CD14-positive monocyte (primary cell): Measurements from ENCODE around the gene PEX11G. TPM values are rescaled to one million over a fixed set of nuclear protein-coding genes. Genes with fewer than 3 reads are reported as not detected.

ENCODE experiments used
- DNase-seq, 3 donors: peaks; one replicate each; pipeline ENCODE4 v3.0.0-alpha.2; 2011 to 2022
- H2AFZ ChIP-seq: 2 replicates; pipeline ENCODE4 v1.6.0; 2012; ENCODE audit warnings: mild to moderate bottlenecking, low read depth, low read length, inconsistent platforms; ENCODE audit not compliant: insufficient read depth, poor library complexity, severe bottlenecking
- H3K27ac ChIP-seq, 2 donors: 1 replicate in 1 of 2; 2 replicates in 1 of 2; pipeline ENCODE4 v1.5.1; 2012 to 2013; ENCODE audit warnings: low read length in 2 of 2, control low read depth in 1 of 2, inconsistent platforms in 1 of 2, low read depth in 1 of 2, mild to moderate bottlenecking in 1 of 2
- H3K27me3 ChIP-seq, 2 donors: one replicate each; pipeline versions ENCODE4 v1.6.0 to v1.6.1; 2011 to 2013; ENCODE audit warnings: low read length in 2 of 2; ENCODE audit not compliant: control insufficient read depth in 2 of 2, insufficient read depth in 2 of 2
- H3K36me3 ChIP-seq, 2 donors: replicated peaks in 1 of 2; 1 replicate in 1 of 2; 2 replicates in 1 of 2; pipeline versions ENCODE4 v1.5.1 to v1.6.1; 2012 to 2013; ENCODE audit warnings: low read length in 2 of 2, control low read depth in 1 of 2, inconsistent platforms in 1 of 2, mild to moderate bottlenecking in 1 of 2; ENCODE audit not compliant: insufficient read depth in 2 of 2, control insufficient read depth in 1 of 2
- H3K4me1 ChIP-seq, 2 donors: 1 replicate in 1 of 2; 2 replicates in 1 of 2; pipeline versions ENCODE4 v1.5.1 to v1.6.1; 2012 to 2013; ENCODE audit warnings: low read length in 2 of 2, control low read depth in 1 of 2, inconsistent platforms in 1 of 2, mild to moderate bottlenecking in 1 of 2, moderate library complexity in 1 of 2; ENCODE audit not compliant: insufficient read depth in 2 of 2, control insufficient read depth in 1 of 2
- H3K4me2 ChIP-seq: replicated peaks from 2 replicates; pipeline ENCODE3; 2012; ENCODE audit warnings: low read length, moderate library complexity, mild to moderate bottlenecking; ENCODE audit not compliant: poor library complexity, severe bottlenecking; ENCODE audit errors: extremely low read depth
- H3K4me3 ChIP-seq, 3 experiments: fragments of 200-600 bp in 1 of 3; sonication (generic) in 1 of 3; replicated peaks in 1 of 3; 1 replicate in 2 of 3; 2 replicates in 1 of 3; pipeline ENCODE4 v1.5.1; 2011 to 2013; ENCODE audit warnings: low read length in 3 of 3, mild to moderate bottlenecking in 3 of 3, control low read depth in 2 of 3, low read depth in 2 of 3, inconsistent platforms in 1 of 3, moderate library complexity in 1 of 3
- H3K79me2 ChIP-seq: 2 replicates; pipeline ENCODE4 v1.6.0; 2012; ENCODE audit warnings: mild to moderate bottlenecking, control low read depth, inconsistent platforms, low read length, moderate library complexity; ENCODE audit not compliant: insufficient read depth
- H3K9ac ChIP-seq: 2 replicates; pipeline ENCODE4 v1.6.0; 2017; ENCODE audit warnings: low read length, mild to moderate bottlenecking; ENCODE audit not compliant: insufficient read depth, poor library complexity, severe bottlenecking
- H3K9me3 ChIP-seq, 2 donors: replicated peaks in 1 of 2; 1 replicate in 1 of 2; 2 replicates in 1 of 2; pipeline versions ENCODE4 v1.5.1 to v1.6.1; 2012 to 2013; ENCODE audit warnings: low read length in 2 of 2, control low read depth in 1 of 2; ENCODE audit not compliant: control insufficient read depth in 1 of 2, insufficient read depth in 1 of 2
- H4K20me1 ChIP-seq: 2 replicates; pipeline ENCODE4 v1.6.0; 2012; ENCODE audit warnings: mild to moderate bottlenecking, low read length, control low read depth, moderate library complexity; ENCODE audit not compliant: insufficient read depth
- H3K27ac Mint-ChIP-seq, 7 donors: one replicate each; pipeline ENCODE4 v1.8.0; 2020; ENCODE audit warnings: mild to moderate bottlenecking in 7 of 7, mixed read lengths in 7 of 7, moderate library complexity in 6 of 7, inconsistent platforms in 2 of 7
- H3K27me3 Mint-ChIP-seq, 3 donors: one replicate each; pipeline ENCODE4 v1.8.0; 2021 to 2022; ENCODE audit warnings: low read depth in 3 of 3, mild to moderate bottlenecking in 3 of 3, mixed read lengths in 3 of 3, moderate library complexity in 3 of 3, inconsistent platforms in 1 of 3
- H3K36me3 Mint-ChIP-seq, 2 donors: one replicate each; pipeline ENCODE4 v1.8.0; 2020; ENCODE audit warnings: mixed read lengths in 2 of 2, inconsistent platforms in 1 of 2, mild to moderate bottlenecking in 1 of 2
- H3K4me1 Mint-ChIP-seq: one replicate; pipeline ENCODE4 v1.8.0; 2020; ENCODE audit warnings: mild to moderate bottlenecking, mixed read lengths
- H3K4me3 Mint-ChIP-seq, 2 donors: one replicate each; pipeline ENCODE4 v1.8.0; 2020; ENCODE audit warnings: mild to moderate bottlenecking in 2 of 2, mixed read lengths in 2 of 2, moderate library complexity in 1 of 2
- H3K9me3 Mint-ChIP-seq, 7 donors: one replicate each; pipeline ENCODE4 v1.8.0; 2020 to 2022; ENCODE audit warnings: mixed read lengths in 7 of 7, mild to moderate bottlenecking in 6 of 7, moderate library complexity in 6 of 7, inconsistent platforms in 2 of 7
- CTCF ChIP-seq: fragments of 200-600 bp; IDR thresholded peaks from one replicate; pipeline ENCODE4 v1.8.0; 2022; ENCODE audit warnings: antibody characterized with exemption, mild to moderate bottlenecking
- WGBS: methylation state at CpG from one replicate; pipeline ENCODE4 v1.1.5; 2013; ENCODE audit warnings: missing lambda C conversion rate; ENCODE audit not compliant: insufficient coverage; 5-methylcytosine and 5-hydroxymethylcytosine counted together
- intact Hi-C, 2 donors: fragments of 100-400 bp; cut with micrococcal nuclease; formaldehyde crosslinking; loops; one replicate each; pipeline versions ENCODE4 v1.15.0 to v1.15.1; 2023
- polyA plus RNA-seq, 3 donors: library from polyadenylated mRNA; depleted of rRNA in 1 of 3; unstranded in 2 of 3; stranded (reverse) in 1 of 3; fragments of 300-500 nt in 2 of 3; fragments of >200 nt in 1 of 3; fragmentation: Illumina TruSeq in 2 of 3; gene quantifications; 1 replicate in 2 of 3; 2 replicates in 1 of 3; pipeline ENCODE4 v1.2.3, GENCODE V29; 2012 to 2021

Gene PEX11G
- polyA plus RNA-seq, 3 donors, result 0.77 to 3.0 (median 1.4) TPM

DNA sequence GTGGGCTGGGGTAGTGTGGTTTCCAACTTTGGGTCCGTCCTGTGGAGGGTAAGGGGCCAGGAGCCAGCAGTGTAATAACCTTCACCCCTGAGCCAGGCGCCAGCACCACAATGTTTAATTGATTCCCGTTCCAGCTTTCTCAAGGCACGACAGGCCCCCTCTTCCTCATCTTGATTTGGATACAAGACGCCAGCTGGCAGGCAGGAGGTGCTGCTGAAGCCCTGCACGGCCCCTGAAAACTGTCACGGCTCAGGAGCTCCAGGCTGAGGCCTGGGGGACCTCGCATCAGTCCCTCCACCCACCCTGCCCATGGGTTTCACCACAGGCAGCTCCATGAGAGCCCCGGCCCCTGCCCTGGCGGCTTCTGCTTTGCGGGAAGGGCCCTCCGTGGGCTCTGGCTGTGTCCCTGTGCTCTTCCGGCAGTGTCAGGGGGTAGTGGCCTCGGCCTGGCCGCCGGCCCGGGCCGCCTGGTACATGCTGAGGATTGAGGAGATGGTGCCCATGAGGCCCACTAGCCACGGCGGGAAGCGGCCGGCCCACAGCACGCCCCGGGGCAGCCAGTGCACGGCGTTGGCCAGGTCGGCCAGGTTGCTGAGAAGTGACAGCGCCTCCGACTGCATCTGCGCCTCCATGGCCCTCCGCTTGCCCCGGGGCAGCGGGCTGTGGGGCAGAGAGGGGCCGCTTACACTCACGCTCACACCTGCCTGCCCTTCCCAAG is 11.9 kb downstream of the PEX11G start:
- Histone ChIP-seq H3K9ac (no peak overlapping the region), H3K36me3 (peaks cover under 1% of the 10 kb centered on the region in 2 donors), H3K79me2 (no peaks in the 10 kb centered on the region), H3K4me2 (no peak overlapping the region), H3K27ac (no peak overlapping the region), H2AFZ (no peak overlapping the region), H4K20me1 (peaks cover 6% of the 10 kb centered on the region), H3K4me1 (peaks cover 27 to 30% of the 10 kb centered on the region in 2 donors), H3K9me3 (no peaks in the 10 kb centered on the region), H3K27me3 (no peaks in the 10 kb centered on the region), H3K4me3 (no peak overlapping the region)
- Mint-ChIP-seq H3K27me3 (peaks cover 4 to 10% (median 5%) of the 10 kb centered on the region in 3 donors), H3K4me1 (peaks cover 31% of the 10 kb centered on the region), H3K27ac (peak overlapping the region in 1 of 7 donors; percentile 63), H3K36me3 (peaks cover 9 to 24% of the 10 kb centered on the region in 2 donors), H3K4me3 (no peak overlapping the region), H3K9me3 (peaks cover 0 to 3% (median 0%) of the 10 kb centered on the region in 7 donors)
- no peak for DNase-seq
- WGBS, result 87% methylated on average over 28 of the region's 35 CpGs
- TF ChIP-seq CTCF, result no peak
- intact Hi-C loops, result no loop called here

- no peak overlapping the region for H3K9ac ChIP-seq
- H3K4me1 ChIP-seq, result peaks cover 34 to 36% of the 10 kb centered on the region in 2 donors
- WGBS, result 90% methylated on average over 7 of the region's 7 CpGs
- H3K79me2 ChIP-seq, result no peaks in the 10 kb centered on the region
- Mint-ChIP-seq H3K27me3 (peaks cover 2 to 10% (median 4%) of the 10 kb centered on the region in 3 donors), H3K9me3 (peaks cover 0 to 3% (median 0%) of the 10 kb centered on the region in 7 donors), H3K36me3 (peaks cover 12 to 31% of the 10 kb centered on the region in 2 donors), H3K4me1 (peaks cover 32% of the 10 kb centered on the region), H3K4me3 (no peak overlapping the region), H3K27ac (peak overlapping the region in 3 of 7 donors; percentile 25 to 58 (median 33))
- H3K36me3 ChIP-seq, result peaks cover 7 to 8% of the 10 kb centered on the region in 2 donors
- no peaks in the 10 kb centered on the region for H3K9me3 ChIP-seq
- H3K4me3 ChIP-seq, result no peak overlapping the region
- H3K4me2 ChIP-seq, result no peak overlapping the region
- no peaks in the 10 kb centered on the region for H3K27me3 ChIP-seq
- H3K27ac ChIP-seq, result no peak overlapping the region
- H4K20me1 ChIP-seq, result peaks cover 13% of the 10 kb centered on the region
- intact Hi-C loops, result no loop called here
- no peak for TF ChIP-seq CTCF
- DNase-seq, result no peak
- no peak overlapping the region for H2AFZ ChIP-seq
Observed at GRCh38 chr19:7476241-7476640, 12.6 kb downstream of the PEX11G start.
